SK-N-SH (cell line): ENCODE results near the gene UBE3B. TPM values are rescaled to one million over a fixed set of nuclear protein-coding genes. Genes with fewer than 3 reads are reported as not detected.

ENCODE experiments used
- CTCF ChIA-PET: fragments of 300-600, 350-600 bp; formaldehyde crosslinking; extraction: SDS; loops from one replicate; lab custom pipeline; 2021; lab: Yijun Ruan, JAX
- POLR2A ChIA-PET: fragments of 350-600 bp; sonication (Branson Sonifier 250); formaldehyde crosslinking; extraction: SDS; loops from one replicate; lab custom pipeline; 2020; ENCODE audit warnings: antibody characterized with exemption, inconsistent platforms; lab: Yijun Ruan, JAX
- DNase-seq: peaks from one replicate; pipeline ENCODE4 v3.0.0; 2012
- H2AFZ ChIP-seq: fragments of 200-600 bp; sonication (generic); 2 replicates; pipeline ENCODE4 v1.8.1; 2016; ENCODE audit warnings: antibody characterized with exemption, mild to moderate bottlenecking, low read depth
- H3F3A ChIP-seq: fragments of 200-600 bp; sonication (generic); replicated peaks from 2 replicates; pipeline ENCODE3; 2016; ENCODE audit warnings: antibody characterized with exemption, mild to moderate bottlenecking; ENCODE audit not compliant: insufficient read depth
- H3K27ac ChIP-seq, 2 experiments: fragments of 200-500 bp in 1 of 2; fragments of 200-600 bp in 1 of 2; sonication (Bioruptor generic) in 1 of 2; sonication (generic), shearing (Covaris generic) in 1 of 2; 2 replicates each; pipeline versions ENCODE4 v1.5.1 to v1.6.1; 2014 to 2016; ENCODE audit warnings: low read depth in 2 of 2, inconsistent platforms in 1 of 2, low read length in 1 of 2, mild to moderate bottlenecking in 1 of 2, mixed read lengths in 1 of 2
- H3K27me3 ChIP-seq: fragments of 200-600 bp; sonication (generic), shearing (Covaris generic); 2 replicates; pipeline ENCODE4 v1.6.1; 2016; ENCODE audit warnings: mixed run types; ENCODE audit not compliant: insufficient read depth
- H3K36me3 ChIP-seq, 2 experiments: fragments of 200-500 bp in 1 of 2; fragments of 200-600 bp in 1 of 2; sonication (Bioruptor generic) in 1 of 2; sonication (generic) in 1 of 2; replicated peaks in 1 of 2; 2 replicates each; pipeline versions ENCODE3 to v1.5.1; 2014 to 2016; ENCODE audit warnings: low read length in 1 of 2, mild to moderate bottlenecking in 1 of 2; ENCODE audit not compliant: insufficient read depth in 2 of 2, control insufficient read depth in 1 of 2
- H3K4me1 ChIP-seq, 2 experiments: fragments of 200-500 bp in 1 of 2; fragments of 200-600 bp in 1 of 2; sonication (Bioruptor generic) in 1 of 2; sonication (generic), shearing (Covaris generic) in 1 of 2; 2 replicates each; pipeline versions ENCODE4 v1.5.1 to v1.6.1; 2014 to 2016; ENCODE audit warnings: low read depth in 1 of 2, low read length in 1 of 2, mixed run types in 1 of 2; ENCODE audit not compliant: insufficient read depth in 2 of 2, control insufficient read depth in 1 of 2
- H3K4me2 ChIP-seq: fragments of 200-600 bp; sonication (generic), shearing (Covaris generic); 2 replicates; pipeline ENCODE4 v1.6.1; 2017; ENCODE audit warnings: mixed run types
- H3K4me3 ChIP-seq, 2 experiments: fragments of 200-500 bp in 1 of 2; fragments of 200-600 bp in 1 of 2; sonication (Bioruptor generic) in 1 of 2; sonication (generic), shearing (Covaris generic) in 1 of 2; 2 replicates each; pipeline versions ENCODE4 v1.5.1 to v1.8.1; 2014 to 2016; ENCODE audit warnings: low read depth in 2 of 2, inconsistent platforms in 1 of 2, low read length in 1 of 2, mild to moderate bottlenecking in 1 of 2, mixed read lengths in 1 of 2, moderate library complexity in 1 of 2
- H3K79me2 ChIP-seq: fragments of 200-600 bp; sonication (generic); 2 replicates; pipeline ENCODE4 v1.8.1; 2017; ENCODE audit warnings: mild to moderate bottlenecking; ENCODE audit not compliant: insufficient read depth
- H3K9ac ChIP-seq: fragments of 200-600 bp; sonication (generic); 2 replicates; pipeline ENCODE4 v1.6.1; 2017; ENCODE audit warnings: mixed run types
- H3K9me2 ChIP-seq: fragments of 200-600 bp; sonication (generic); 2 replicates; pipeline ENCODE4 v1.6.1; 2017; ENCODE audit warnings: mixed run types
- H3K9me3 ChIP-seq: fragments of 200-600 bp; sonication (generic); 2 replicates; pipeline ENCODE4 v1.6.1; 2017; ENCODE audit warnings: mixed run types, mild to moderate bottlenecking, moderate library complexity
- H4K20me1 ChIP-seq: fragments of 200-600 bp; sonication (generic); 2 replicates; pipeline ENCODE4 v1.6.1; 2017; ENCODE audit warnings: mild to moderate bottlenecking, mixed run types; ENCODE audit not compliant: insufficient read depth
- CHD2 ChIP-seq: fragments of 150-350 bp; IDR thresholded peaks from 2 replicates; pipeline ENCODE4 v1.6.1; 2018; ENCODE audit warnings: low read length; ENCODE audit not compliant: partially characterized antibody
- EZH2phosphoT487 ChIP-seq: fragments of 200-600 bp; sonication (generic); IDR thresholded peaks from 2 replicates; pipeline ENCODE4 v1.6.1; 2017; ENCODE audit warnings: low read depth, mixed run types, mild to moderate bottlenecking, antibody characterized with exemption, moderate library complexity, borderline replicate concordance
- RCOR1 ChIP-seq: fragments of 150-350 bp; IDR thresholded peaks from 2 replicates; pipeline ENCODE4 v1.6.1; 2017; ENCODE audit warnings: antibody characterized with exemption, low read length
- RXRA ChIP-seq: IDR thresholded peaks from 2 replicates; pipeline ENCODE4 v1.4.0; 2012; ENCODE audit warnings: low read depth, mild to moderate bottlenecking, borderline replicate concordance
- SMC3 ChIP-seq: IDR thresholded peaks from 2 replicates; pipeline ENCODE4 v1.6.1; 2012; ENCODE audit warnings: low read depth, low read length, improper control_type of control experiment
- TCF12 ChIP-seq: IDR thresholded peaks from 2 replicates; pipeline ENCODE4 v1.4.0; 2012
- TEAD4 ChIP-seq: IDR thresholded peaks from 2 replicates; pipeline ENCODE4 v1.4.0; 2012; ENCODE audit warnings: mild to moderate bottlenecking, borderline replicate concordance; ENCODE audit not compliant: insufficient read depth
- YY1 ChIP-seq: IDR thresholded peaks from 2 replicates; pipeline ENCODE4 v1.4.0; 2012; ENCODE audit warnings: low read depth, mild to moderate bottlenecking
- WGBS: methylation state at CpG from one replicate; pipeline ENCODE4 v1.1.6; 2017; ENCODE audit warnings: low lambda C conversion rate; 5-methylcytosine and 5-hydroxymethylcytosine counted together
- polyA plus RNA-seq, 3 experiments: library from polyadenylated mRNA; depleted of rRNA; stranded (reverse); fragments of >200 nt; gene quantifications; 2 replicates each; pipeline ENCODE4 v1.2.3, GENCODE V29; 2012
- TF ChIP-seq, protein P1 (sequence below): IDR thresholded peaks from 2 replicates; pipeline ENCODE4 v1.4.0; 2012; ENCODE audit warnings: low read depth
- TF ChIP-seq, protein P2 (sequence below): IDR thresholded peaks from 2 replicates; pipeline ENCODE4 v1.4.0; 2012; ENCODE audit warnings: low read depth, borderline replicate concordance
- TF ChIP-seq, protein P3 (sequence below): IDR thresholded peaks from 2 replicates; pipeline ENCODE4 v1.6.1; 2012; ENCODE audit warnings: mild to moderate bottlenecking, low read depth, low read length, moderate library complexity
- TF ChIP-seq, protein P4 (sequence below): fragments of 150-350 bp; IDR thresholded peaks from 2 replicates; pipeline ENCODE4 v1.6.1; 2016; ENCODE audit warnings: mild to moderate bottlenecking, low read depth, low read length
- TF ChIP-seq, protein P5 (sequence below): fragments of 200-600 bp; sonication (generic); IDR thresholded peaks from 2 replicates; pipeline ENCODE4 v1.6.1; 2017; ENCODE audit warnings: antibody characterized with exemption, mild to moderate bottlenecking, moderate library complexity

The UBE3B gene
- polyA plus RNA-seq, 1 of the 3 experiments (the other 2 are of a cell fraction) = 28.6 TPM

DNA sequence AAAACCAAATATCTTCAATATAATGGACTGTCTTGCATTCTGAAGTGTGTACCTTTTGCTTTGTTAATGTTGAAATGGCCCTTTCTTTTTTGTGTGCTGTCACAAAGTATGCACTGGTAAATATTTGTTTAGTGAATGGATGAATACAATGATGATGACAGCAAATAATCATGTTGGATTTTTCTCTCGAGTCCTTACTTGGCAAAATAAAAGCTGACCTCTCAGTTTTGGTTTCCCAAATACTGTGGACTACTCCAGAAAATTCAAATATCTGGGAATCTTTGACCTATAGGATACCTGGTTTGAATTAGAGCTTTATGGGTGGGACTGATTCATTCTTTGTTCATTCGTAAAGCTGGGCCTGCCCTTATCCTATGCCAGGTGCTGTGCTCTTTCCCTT, 5.5 kb downstream of the UBE3B start:
- Histone ChIP-seq H3K79me2 (peaks cover 32% of the 10 kb centered on the region), H3K36me3 (peaks cover 34 to 50% of the 10 kb centered on the region in 2 experiments), H3K9me3 (no peaks in the 10 kb centered on the region), H3K4me2 (no peak overlapping the region), H3K27ac (no peak overlapping the region), H2AFZ (no peak overlapping the region), H3K9me2 (no peaks in the 10 kb centered on the region), H3K4me1 (peaks cover 7 to 9% of the 10 kb centered on the region in 2 experiments; a peak in 2 of 4 replicates), H4K20me1 (no peaks in the 10 kb centered on the region), H3K27me3 (no peaks in the 10 kb centered on the region), H3F3A (no peaks in the 10 kb centered on the region), H3K4me3 (no peak overlapping the region), H3K9ac (no peak overlapping the region)
- DNase-seq = no peak
- TF ChIP-seq, protein P1, sequence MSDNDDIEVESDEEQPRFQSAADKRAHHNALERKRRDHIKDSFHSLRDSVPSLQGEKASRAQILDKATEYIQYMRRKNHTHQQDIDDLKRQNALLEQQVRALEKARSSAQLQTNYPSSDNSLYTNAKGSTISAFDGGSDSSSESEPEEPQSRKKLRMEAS = no peak
- TF ChIP-seq SMC3 (no peak), YY1 (no peak), TCF12 (no peak), EZH2phosphoT487 (no peak), CHD2 (no peak), RXRA (no peak), RCOR1 (no peak), TEAD4 (no peak)
- TF ChIP-seq, protein P2, sequence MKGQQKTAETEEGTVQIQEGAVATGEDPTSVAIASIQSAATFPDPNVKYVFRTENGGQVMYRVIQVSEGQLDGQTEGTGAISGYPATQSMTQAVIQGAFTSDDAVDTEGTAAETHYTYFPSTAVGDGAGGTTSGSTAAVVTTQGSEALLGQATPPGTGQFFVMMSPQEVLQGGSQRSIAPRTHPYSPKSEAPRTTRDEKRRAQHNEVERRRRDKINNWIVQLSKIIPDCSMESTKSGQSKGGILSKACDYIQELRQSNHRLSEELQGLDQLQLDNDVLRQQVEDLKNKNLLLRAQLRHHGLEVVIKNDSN = no peak
- TF ChIP-seq, protein P3, sequence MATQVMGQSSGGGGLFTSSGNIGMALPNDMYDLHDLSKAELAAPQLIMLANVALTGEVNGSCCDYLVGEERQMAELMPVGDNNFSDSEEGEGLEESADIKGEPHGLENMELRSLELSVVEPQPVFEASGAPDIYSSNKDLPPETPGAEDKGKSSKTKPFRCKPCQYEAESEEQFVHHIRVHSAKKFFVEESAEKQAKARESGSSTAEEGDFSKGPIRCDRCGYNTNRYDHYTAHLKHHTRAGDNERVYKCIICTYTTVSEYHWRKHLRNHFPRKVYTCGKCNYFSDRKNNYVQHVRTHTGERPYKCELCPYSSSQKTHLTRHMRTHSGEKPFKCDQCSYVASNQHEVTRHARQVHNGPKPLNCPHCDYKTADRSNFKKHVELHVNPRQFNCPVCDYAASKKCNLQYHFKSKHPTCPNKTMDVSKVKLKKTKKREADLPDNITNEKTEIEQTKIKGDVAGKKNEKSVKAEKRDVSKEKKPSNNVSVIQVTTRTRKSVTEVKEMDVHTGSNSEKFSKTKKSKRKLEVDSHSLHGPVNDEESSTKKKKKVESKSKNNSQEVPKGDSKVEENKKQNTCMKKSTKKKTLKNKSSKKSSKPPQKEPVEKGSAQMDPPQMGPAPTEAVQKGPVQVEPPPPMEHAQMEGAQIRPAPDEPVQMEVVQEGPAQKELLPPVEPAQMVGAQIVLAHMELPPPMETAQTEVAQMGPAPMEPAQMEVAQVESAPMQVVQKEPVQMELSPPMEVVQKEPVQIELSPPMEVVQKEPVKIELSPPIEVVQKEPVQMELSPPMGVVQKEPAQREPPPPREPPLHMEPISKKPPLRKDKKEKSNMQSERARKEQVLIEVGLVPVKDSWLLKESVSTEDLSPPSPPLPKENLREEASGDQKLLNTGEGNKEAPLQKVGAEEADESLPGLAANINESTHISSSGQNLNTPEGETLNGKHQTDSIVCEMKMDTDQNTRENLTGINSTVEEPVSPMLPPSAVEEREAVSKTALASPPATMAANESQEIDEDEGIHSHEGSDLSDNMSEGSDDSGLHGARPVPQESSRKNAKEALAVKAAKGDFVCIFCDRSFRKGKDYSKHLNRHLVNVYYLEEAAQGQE = no peak
- TF ChIP-seq, protein P4, sequence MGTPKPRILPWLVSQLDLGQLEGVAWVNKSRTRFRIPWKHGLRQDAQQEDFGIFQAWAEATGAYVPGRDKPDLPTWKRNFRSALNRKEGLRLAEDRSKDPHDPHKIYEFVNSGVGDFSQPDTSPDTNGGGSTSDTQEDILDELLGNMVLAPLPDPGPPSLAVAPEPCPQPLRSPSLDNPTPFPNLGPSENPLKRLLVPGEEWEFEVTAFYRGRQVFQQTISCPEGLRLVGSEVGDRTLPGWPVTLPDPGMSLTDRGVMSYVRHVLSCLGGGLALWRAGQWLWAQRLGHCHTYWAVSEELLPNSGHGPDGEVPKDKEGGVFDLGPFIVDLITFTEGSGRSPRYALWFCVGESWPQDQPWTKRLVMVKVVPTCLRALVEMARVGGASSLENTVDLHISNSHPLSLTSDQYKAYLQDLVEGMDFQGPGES = no peak
- TF ChIP-seq, protein P5, sequence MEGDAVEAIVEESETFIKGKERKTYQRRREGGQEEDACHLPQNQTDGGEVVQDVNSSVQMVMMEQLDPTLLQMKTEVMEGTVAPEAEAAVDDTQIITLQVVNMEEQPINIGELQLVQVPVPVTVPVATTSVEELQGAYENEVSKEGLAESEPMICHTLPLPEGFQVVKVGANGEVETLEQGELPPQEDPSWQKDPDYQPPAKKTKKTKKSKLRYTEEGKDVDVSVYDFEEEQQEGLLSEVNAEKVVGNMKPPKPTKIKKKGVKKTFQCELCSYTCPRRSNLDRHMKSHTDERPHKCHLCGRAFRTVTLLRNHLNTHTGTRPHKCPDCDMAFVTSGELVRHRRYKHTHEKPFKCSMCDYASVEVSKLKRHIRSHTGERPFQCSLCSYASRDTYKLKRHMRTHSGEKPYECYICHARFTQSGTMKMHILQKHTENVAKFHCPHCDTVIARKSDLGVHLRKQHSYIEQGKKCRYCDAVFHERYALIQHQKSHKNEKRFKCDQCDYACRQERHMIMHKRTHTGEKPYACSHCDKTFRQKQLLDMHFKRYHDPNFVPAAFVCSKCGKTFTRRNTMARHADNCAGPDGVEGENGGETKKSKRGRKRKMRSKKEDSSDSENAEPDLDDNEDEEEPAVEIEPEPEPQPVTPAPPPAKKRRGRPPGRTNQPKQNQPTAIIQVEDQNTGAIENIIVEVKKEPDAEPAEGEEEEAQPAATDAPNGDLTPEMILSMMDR = no peak
- ChIA-PET CTCF (interaction anchor here (0.6 to 0.7 kb wide), 2 partner anchors 55 to 396 kb away, joined by 3 read pairs; no protein-coding TSS in a partner anchor), POLR2A (no interaction called here)
- whole genome bisulfite sequencing = 79% methylated on average over 2 of the region's 2 CpGs
